SW480 (cell line): Measurements from ENCODE around the gene ZSWIM9.
"Not testable (repeated sequence)": the region's sequence is repeated elsewhere in the genome, so short reads cannot be mapped to it uniquely, and the experiment has no call there.

Experiments
- DNase-seq: peaks from one replicate; pipeline ENCODE4 v3.0.0-alpha.2; 2016; ENCODE audit warnings: low spot score

ZSWIM9 gene

DNA sequence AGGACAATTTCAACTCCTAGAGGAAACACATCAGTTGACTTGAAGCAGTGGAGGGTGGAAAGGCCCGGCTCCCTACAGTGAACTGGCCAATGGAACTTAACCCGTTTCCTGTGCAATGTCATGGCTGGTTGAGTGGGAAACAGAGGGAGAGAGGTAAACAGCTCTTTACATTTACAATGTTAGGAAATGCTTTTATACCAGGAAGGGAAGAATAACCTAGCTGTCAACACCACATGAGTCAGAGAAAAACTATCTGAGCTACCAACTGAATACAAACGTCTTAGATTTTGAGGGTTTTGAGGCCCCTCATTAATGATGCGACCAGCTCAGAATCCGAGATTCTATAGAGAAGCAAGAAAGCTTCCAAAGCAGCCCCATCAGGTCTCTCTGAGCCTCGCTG is 48.5 kb downstream of the ZSWIM9 start:
- no peak for DNase-seq

DNA sequence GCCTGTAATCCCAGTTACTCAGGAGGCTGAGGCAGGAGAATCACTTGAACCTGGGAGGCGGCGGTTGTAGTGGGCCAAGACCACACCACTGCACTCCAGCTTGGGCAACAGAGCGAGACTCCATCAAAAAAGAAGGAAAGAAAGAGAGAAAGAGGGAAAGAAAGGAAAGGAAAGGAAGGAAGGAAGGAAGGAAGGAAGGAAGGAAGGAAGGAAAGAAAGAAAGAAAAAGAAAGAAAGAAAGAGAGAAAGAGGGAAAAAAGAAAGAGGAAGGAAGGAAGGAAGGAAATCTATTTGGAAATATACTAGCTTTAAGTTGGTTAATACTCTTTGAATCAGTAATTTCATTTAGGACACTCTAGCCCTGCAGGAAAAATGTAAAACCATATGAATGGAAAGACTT is 50.3 kb downstream of the ZSWIM9 start:
- not testable (repeated sequence) for DNase-seq

DNA sequence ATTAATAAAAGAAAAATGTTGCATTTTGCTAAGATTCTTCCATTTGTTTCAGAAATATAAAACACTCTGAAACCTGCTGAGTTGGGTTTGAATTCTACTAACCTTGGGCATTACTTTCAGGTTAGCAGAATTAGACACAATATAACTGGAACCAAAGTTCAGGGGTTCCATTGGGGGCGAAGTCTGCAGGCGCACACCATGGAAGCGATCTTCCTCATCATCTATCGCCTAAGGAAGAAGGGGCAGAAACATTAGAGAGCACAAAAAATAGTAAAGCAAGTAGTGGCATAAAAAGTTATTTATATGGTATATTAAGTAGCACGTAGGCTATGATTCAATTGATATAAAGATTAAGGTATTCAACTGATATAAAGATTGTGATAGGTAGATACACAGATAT is 51.1 kb downstream of the ZSWIM9 start:
- DNase-seq = no peak

DNA sequence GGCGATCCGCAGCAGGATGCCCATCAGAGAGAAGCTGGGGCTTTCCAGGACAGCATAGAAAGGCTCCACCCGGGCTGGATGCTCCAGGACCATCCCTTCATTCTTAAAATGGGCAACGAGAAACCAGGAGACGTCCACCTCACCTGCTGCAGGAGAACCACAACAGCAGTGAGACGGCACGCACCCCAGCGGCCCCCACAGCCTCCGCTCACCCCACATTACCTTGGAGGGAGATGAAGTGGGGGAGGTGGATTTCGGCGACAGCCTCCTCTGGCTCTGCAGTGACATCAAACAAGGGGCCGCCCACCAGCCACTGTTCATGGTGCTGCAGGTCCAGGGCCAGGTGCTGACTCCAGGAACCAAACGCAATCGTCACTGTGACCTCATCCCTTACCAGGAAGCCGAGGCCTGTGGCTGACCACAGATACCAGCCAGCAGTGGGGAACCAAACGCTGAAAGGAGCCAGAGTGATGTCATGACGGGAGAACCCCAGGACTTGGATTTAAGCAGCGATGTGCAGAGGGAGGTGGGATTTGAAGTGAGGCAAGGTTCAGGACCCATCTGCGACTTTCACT is 60.2 kb downstream of the ZSWIM9 start:
- no peak for DNase-seq

DNA sequence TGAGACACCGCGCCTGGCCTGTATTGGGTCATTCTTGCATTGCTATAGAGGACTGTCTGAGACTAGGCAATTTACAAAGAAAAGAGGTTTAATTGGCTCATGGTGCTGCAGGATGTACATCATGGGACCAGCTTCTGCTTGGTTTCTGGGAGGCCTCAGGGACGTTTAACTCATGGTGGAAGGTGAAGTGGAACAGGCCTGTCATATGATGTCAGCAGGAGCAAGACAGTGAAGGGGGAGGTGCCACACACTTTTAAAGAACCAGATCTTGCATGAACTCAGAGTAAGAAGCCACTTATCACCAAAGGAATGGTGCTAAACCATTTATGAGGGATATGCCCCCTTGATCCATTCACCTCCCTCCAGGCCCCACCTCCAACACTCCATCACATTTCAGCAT is 66.6 kb downstream of the ZSWIM9 start:
- DNase-seq = no peak

DNA sequence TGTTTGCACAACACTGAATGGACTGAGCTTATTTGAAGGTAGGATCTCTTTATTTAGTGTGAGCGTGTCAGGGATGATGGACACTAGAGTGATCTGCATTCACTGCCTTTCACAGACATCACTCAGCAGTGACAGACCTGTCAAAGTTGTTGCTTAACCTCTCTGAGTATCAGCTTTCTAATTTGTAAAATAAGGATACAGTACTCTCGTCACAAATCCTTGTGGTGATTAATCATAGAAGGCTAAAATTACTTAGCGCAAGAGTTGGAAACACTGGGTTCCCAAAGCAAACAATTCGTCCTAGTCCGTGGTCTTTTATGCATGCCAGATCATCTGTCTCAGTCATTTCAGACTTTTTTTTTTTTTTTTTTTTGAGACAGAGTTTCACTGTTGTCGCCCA is 68.6 kb downstream of the ZSWIM9 start:
- DNase-seq = no peak

DNA sequence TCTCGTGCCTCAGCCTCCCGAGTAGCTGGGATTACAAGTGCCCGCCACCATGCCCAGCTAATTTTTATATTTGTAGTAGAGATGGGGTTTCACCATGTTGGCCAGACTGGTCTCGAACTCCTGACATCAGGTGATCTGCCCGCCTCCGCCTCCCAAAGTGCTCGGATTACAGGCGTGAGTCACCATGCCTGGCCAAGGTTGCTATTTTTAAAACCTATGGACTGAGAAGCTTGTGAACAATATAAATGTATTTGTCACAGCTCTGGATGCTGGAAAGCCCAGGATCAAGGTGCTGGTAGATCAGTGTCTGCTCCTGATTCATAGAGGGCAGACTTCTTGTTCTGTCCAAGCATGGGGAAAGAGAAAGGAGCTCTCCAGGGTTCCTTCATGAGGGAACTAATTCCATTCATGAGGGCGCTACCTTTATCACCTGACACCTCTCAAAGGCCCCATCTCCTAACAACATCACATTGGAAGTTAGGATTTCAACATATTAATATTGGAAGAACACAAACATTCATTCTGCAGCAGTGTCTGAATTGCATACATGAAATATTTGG is 69.2 kb downstream of the ZSWIM9 start:
- no peak for DNase-seq

DNA sequence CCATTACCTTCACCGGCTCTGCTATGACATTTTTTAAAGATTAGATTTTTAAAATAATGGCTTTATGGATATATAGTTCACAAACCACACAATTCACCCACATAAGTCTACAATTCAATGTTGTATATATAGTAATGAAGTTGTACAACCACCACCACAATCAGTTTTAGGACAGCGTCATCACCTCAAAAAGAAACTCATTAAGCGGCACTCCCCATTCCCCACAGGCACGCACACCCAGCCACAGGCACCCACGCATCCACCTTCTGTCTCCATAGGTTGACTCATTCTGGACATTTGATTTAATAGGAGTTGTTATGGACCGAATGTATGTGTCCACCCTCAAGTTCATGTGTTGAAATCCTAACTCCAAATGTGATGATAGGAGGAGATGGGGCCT is 71.3 kb downstream of the ZSWIM9 start:
- peak; percentile 94 for DNase-seq

DNA sequence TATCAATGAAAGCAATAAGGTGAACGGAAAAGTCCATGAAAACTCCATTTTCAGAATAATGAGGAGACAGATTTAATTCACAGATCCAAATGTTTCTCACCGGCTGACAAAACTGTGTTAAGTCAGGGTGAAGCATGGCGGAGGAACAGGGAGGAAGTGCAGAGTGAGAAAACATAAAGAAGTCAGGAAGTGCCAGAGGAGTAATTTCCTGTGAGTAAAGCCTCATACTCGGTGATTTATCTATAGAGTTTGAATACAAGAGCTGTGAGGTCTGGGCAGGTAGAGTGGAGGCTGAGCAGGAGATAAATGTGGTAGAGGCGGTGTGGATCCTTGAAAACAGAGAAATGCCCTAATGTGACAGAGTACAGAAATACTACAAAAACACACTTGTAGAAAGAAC is 73.8 kb downstream of the ZSWIM9 start:
- no peak for DNase-seq

DNA sequence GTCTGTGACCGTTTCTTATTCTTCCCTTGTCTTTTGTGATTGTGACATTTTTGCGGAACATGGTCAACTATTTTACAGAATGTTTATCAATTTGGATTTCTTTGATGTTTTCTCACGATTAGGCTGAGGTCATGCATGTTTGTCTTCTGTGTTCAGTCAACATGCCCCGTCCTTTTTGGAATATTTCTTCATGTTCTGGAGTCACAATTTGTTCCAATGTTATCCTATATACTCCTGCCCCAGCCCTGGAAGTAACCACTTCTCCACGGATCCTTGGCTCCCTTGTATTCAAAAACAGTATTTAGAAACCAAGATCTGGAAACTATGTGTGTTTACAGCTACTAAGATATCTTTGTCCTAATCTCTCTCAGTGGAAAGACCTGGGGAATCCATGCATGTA is 75.6 kb downstream of the ZSWIM9 start:
- DNase-seq = no peak

DNA sequence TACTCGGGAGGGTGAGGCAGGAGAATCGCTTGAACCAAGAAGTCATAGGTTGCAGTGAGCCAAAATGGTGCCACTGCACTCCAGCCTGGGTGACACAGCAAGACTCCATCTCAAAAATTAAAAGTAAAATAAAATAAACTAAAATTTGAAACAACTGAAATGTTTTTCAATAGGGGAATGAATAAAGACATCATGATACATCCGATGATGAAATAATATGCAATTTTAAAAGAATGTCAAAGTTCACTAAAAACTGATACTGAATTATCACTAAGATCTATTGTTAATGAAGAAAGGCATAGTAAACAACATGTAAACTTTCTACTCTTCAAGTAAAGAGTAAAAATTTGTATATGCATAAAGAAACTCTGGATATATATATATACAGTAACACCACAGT is 76.7 kb downstream of the ZSWIM9 start:
- no peak for DNase-seq
